ENCODE data around the gene FLRT1.

- TF ChIP-seq CTCF (conservative IDR thresholded peaks at IDR 0.05), result no peak
- TF ChIP-seq EZH2 (IDR thresholded peaks at IDR 0.05; ENCODE audit: low read depth), result no peak
Observed at GRCh38 chr11:64069401-64070313, 33.9 kb downstream of the FLRT1 start.
